Mesendoderm (in vitro differentiated cells): ENCODE data around the gene PER3. TPM values are rescaled to one million over a fixed set of nuclear protein-coding genes. Genes with fewer than 3 reads are reported as not detected.

Source experiments
- DNase-seq: peaks from one replicate; pipeline ENCODE4 v3.0.0; 2013
- H2AK5ac ChIP-seq: 2 replicates; pipeline ENCODE4 v1.6.1; 2013; ENCODE audit warnings: low read length, inconsistent platforms
- H2BK120ac ChIP-seq: 2 replicates; pipeline ENCODE4 v1.6.1; 2013; ENCODE audit warnings: low read depth, mild to moderate bottlenecking, low read length, moderate library complexity, mixed read lengths
- H2BK15ac ChIP-seq: replicated peaks from 2 replicates; pipeline ENCODE4 v1.6.1; 2013; ENCODE audit warnings: low read depth, mild to moderate bottlenecking, moderate library complexity
- H2BK5ac ChIP-seq: 2 replicates; pipeline ENCODE4 v1.6.1; 2013; ENCODE audit warnings: low read length, inconsistent platforms
- H3K18ac ChIP-seq: 2 replicates; pipeline ENCODE4 v1.6.1; 2013; ENCODE audit warnings: mild to moderate bottlenecking, low read length, mixed read lengths
- H3K23ac ChIP-seq: one replicate; pipeline ENCODE4 v1.6.1; 2013; ENCODE audit warnings: low read length
- H3K27ac ChIP-seq: 2 replicates; pipeline ENCODE4 v1.5.1; 2013; ENCODE audit warnings: low read depth, mild to moderate bottlenecking, inconsistent platforms, low read length, moderate library complexity
- H3K27me3 ChIP-seq: 2 replicates; pipeline ENCODE4 v1.6.1; 2013; ENCODE audit warnings: low read length, control low read depth, mild to moderate bottlenecking, inconsistent platforms; ENCODE audit not compliant: insufficient read depth, poor library complexity
- H3K36me3 ChIP-seq: 2 replicates; pipeline ENCODE4 v1.6.1; 2013; ENCODE audit warnings: low read length, inconsistent platforms; ENCODE audit not compliant: control insufficient read depth, insufficient read depth
- H3K4ac ChIP-seq: one replicate; pipeline ENCODE4 v1.6.1; 2013; ENCODE audit warnings: low read depth, mild to moderate bottlenecking, low read length, moderate library complexity
- H3K4me1 ChIP-seq: 2 replicates; pipeline ENCODE4 v1.6.1; 2013; ENCODE audit warnings: low read depth, low read length, inconsistent platforms; ENCODE audit not compliant: control insufficient read depth
- H3K4me2 ChIP-seq: 2 replicates; pipeline ENCODE4 v1.6.1; 2013; ENCODE audit warnings: low read length
- H3K4me3 ChIP-seq: 2 replicates; pipeline ENCODE4 v1.5.1; 2013; ENCODE audit warnings: mild to moderate bottlenecking, low read length
- H3K56ac ChIP-seq: one replicate; pipeline ENCODE4 v1.6.1; 2013; ENCODE audit warnings: low read length
- H3K79me1 ChIP-seq: 2 replicates; pipeline ENCODE4 v1.6.1; 2013; ENCODE audit warnings: low read length, inconsistent platforms
- H3K79me2 ChIP-seq: 2 replicates; pipeline ENCODE4 v1.6.1; 2013; ENCODE audit warnings: mild to moderate bottlenecking, low read length; ENCODE audit not compliant: control insufficient read depth, insufficient read depth
- H3K9ac ChIP-seq: 2 replicates; pipeline ENCODE4 v1.6.1; 2013; ENCODE audit warnings: low read length, inconsistent platforms
- H4K5ac ChIP-seq: one replicate; pipeline ENCODE4 v1.6.1; 2013; ENCODE audit warnings: low read length
- H4K8ac ChIP-seq: one replicate; pipeline ENCODE4 v1.6.1; 2013; ENCODE audit warnings: low read depth, mild to moderate bottlenecking, control low read depth, low read length, moderate library complexity
- WGBS: extraction: QIAGEN DNeasy Blood & Tissue Kit; methylation state at CpG from one replicate; pipeline ENCODE4 v1.1.7; 2013; ENCODE audit warnings: low lambda C conversion rate, missing lambda C conversion rate; ENCODE audit not compliant: insufficient coverage; ENCODE audit errors: extremely low coverage; 5-methylcytosine and 5-hydroxymethylcytosine counted together
- polyA plus RNA-seq, 2 experiments: library from polyadenylated mRNA; stranded (reverse); fragments of 200-250 nt; gene quantifications; one replicate each; pipeline ENCODE4 v1.2.3, GENCODE V29; 2013

PER3 gene
- 2.6 TPM for polyA plus RNA-seq (2013, experiment 1 of 2)
- polyA plus RNA-seq (2013, experiment 2 of 2): 2.6 TPM

DNA sequence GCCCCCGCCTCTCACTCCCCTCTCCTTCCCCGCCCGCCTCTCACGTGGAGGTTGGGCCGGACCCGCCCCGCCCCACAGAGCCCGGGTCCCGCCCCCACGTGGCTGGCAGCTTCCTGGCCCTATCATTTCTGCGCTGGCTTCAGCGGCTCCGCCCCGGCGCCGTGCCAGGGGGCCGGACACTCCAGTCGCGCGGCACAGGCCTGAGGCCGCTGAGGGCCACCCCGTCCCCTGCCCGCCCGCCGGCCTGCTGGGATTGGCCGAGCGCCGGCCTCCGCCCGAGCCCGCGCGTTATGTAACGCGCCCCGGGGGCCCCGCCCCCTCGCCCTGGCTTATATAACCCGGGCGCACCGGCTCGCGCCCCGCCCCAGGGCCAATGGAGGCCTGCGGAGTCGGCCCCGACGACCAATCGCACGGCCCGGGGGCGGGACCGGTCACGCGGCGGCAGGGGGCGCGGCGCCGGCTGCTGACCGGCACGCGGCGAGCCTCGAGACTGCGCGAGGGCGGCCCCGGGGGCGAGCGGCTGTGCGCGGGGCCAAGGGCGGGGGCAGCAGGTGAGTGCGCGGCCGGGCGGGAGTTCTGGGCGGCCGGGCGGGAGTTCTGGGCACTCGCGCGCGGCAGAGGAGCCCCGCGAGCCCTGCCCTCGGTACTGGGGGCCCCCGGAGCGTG is at the start of gene PER3:
Gene PER3, plus strand, starts transcription at position 466 of the 666 bp plus-strand sequence. CDS start 587 bp downstream, outside the sequence.
- no peaks in the 10 kb centered on the region for H3K79me1 ChIP-seq
- peak within 1 kb of the TSS; percentile 15 for H4K8ac ChIP-seq
- H3K79me2 ChIP-seq: no peaks in the 10 kb centered on the region
- H3K56ac ChIP-seq: peak within 1 kb of the TSS; percentile 76
- no peak within 1 kb of the TSS for H3K27ac ChIP-seq
- H2AK5ac ChIP-seq: no peak within 1 kb of the TSS
- H3K4me3 ChIP-seq: peak within 1 kb of the TSS; percentile 36
- no peaks in the 10 kb centered on the region for H3K36me3 ChIP-seq
- H3K9ac ChIP-seq: peak within 1 kb of the TSS; percentile 63
- no peaks in the 10 kb centered on the region for H3K4me1 ChIP-seq
- no peak within 1 kb of the TSS for H2BK120ac ChIP-seq
- WGBS: no CpG with 5 or more reads among the region's 90 CpGs
- H2BK15ac ChIP-seq: no peak within 1 kb of the TSS
- H2BK5ac ChIP-seq: no peak within 1 kb of the TSS
- H3K18ac ChIP-seq: peak within 1 kb of the TSS; percentile 85
- H4K5ac ChIP-seq: no peak within 1 kb of the TSS
- H3K27me3 ChIP-seq: peaks cover 3% of the 10 kb centered on the region
- H3K4ac ChIP-seq: peak within 1 kb of the TSS; percentile 26
- peak within 1 kb of the TSS; percentile 74 for H3K4me2 ChIP-seq
- H3K23ac ChIP-seq: no peak within 1 kb of the TSS
- peak; percentile 98 for DNase-seq

DNA sequence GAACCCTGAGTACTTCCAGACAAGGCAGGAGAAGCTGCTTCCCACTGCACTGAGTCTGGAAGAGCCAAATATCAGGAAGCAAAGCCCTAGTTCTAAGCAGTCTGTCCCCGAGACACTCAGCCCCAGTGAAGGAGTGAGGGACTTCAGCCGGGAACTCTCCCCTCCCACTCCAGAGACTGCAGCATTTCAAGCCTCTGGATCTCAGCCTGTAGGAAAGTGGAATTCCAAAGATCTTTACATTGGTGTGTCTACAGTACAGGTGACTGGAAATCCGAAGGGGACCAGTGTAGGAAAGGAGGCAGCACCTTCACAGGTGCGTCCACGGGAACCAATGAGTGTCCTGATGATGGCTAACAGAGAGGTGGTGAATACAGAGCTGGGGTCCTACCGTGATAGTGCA is 46.0 kb upstream of the PER3 start:
- no peak overlapping the region for H3K4ac ChIP-seq
- H3K4me1 ChIP-seq: no peaks in the 10 kb centered on the region
- H3K27me3 ChIP-seq: no peaks in the 10 kb centered on the region
- no peaks in the 10 kb centered on the region for H3K79me2 ChIP-seq
- H3K4me3 ChIP-seq: no peak overlapping the region
- no peaks in the 10 kb centered on the region for H3K79me1 ChIP-seq
- no peak for DNase-seq
- no peak overlapping the region for H2AK5ac ChIP-seq
- H3K4me2 ChIP-seq: no peak overlapping the region
- no peak overlapping the region for H4K5ac ChIP-seq
- H2BK15ac ChIP-seq: no peak overlapping the region
- WGBS: no CpG with 5 or more reads among the region's 6 CpGs
- no peak overlapping the region for H3K18ac ChIP-seq
- no peak overlapping the region for H3K56ac ChIP-seq
- H3K27ac ChIP-seq: no peak overlapping the region
- no peak overlapping the region for H3K23ac ChIP-seq
- no peak overlapping the region for H3K9ac ChIP-seq
- H2BK120ac ChIP-seq: no peak overlapping the region
- H3K36me3 ChIP-seq: peaks cover 3% of the 10 kb centered on the region
- H2BK5ac ChIP-seq: no peak overlapping the region
- H4K8ac ChIP-seq: no peak overlapping the region

DNA sequence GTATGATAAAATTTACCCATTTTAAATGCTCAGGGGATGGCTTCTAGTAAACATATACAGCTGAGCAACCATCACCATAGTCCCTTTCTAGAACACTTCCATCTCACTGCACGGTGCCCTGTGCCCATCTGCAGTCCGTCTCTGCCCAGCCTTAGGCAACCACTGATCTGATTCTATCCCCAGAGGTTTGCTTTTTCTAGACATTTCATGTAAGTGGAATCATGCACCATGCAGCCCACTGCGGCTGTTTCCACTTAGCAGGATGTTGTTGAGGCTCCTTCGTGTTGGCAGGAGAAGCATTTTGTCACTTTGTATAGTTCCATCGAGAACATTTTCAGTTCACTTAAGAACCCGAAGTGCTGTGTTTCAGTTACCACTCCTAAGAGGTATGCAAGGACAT is 40.7 kb upstream of the PER3 start:
- Histone ChIP-seq H2BK120ac (no peak overlapping the region), H3K9ac (no peak overlapping the region), H2BK15ac (no peak overlapping the region), H3K18ac (no peak overlapping the region), H3K23ac (no peak overlapping the region), H2AK5ac (no peak overlapping the region), H3K79me2 (no peaks in the 10 kb centered on the region), H3K79me1 (no peaks in the 10 kb centered on the region), H3K36me3 (peaks cover 3% of the 10 kb centered on the region), H2BK5ac (no peak overlapping the region), H4K8ac (no peak overlapping the region), H4K5ac (no peak overlapping the region), H3K27me3 (no peaks in the 10 kb centered on the region), H3K27ac (no peak overlapping the region), H3K4me1 (no peaks in the 10 kb centered on the region), H3K4me3 (no peak overlapping the region), H3K56ac (no peak overlapping the region), H3K4me2 (no peak overlapping the region), H3K4ac (no peak overlapping the region)
- DNase-seq: no peak
- WGBS: no CpG with 5 or more reads among the region's 6 CpGs

DNA sequence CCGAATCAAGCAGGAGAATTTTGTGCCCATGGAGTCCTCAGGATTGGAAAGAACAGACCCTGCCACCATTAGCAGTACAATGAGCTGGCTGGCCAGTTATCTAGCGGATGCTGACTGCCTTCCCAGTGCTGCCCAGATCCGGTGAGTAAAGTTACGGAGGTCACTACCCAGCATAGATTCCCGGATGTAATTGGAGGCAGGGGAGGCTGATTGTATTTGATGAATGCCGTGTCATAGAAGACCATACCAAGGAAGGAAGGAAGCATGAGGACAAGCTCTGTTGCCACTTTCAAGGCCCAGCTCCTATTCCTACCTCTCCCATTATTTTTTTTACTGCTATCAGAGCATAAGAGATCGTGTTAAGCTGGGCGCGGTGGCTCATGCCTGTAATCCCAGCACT is 39.2 kb upstream of the PER3 start:
- no peaks in the 10 kb centered on the region for H3K4me1 ChIP-seq
- no peak overlapping the region for H3K9ac ChIP-seq
- H3K18ac ChIP-seq: no peak overlapping the region
- H3K4me2 ChIP-seq: no peak overlapping the region
- H2BK120ac ChIP-seq: no peak overlapping the region
- H4K5ac ChIP-seq: no peak overlapping the region
- no peak overlapping the region for H2AK5ac ChIP-seq
- no peak overlapping the region for H3K4ac ChIP-seq
- no CpG with 5 or more reads among the region's 9 CpGs for WGBS
- peaks cover 1% of the 10 kb centered on the region for H3K36me3 ChIP-seq
- no peak overlapping the region for H3K4me3 ChIP-seq
- no peaks in the 10 kb centered on the region for H3K79me1 ChIP-seq
- H4K8ac ChIP-seq: no peak overlapping the region
- no peak for DNase-seq
- H2BK15ac ChIP-seq: no peak overlapping the region
- no peak overlapping the region for H3K56ac ChIP-seq
- no peak overlapping the region for H3K27ac ChIP-seq
- no peaks in the 10 kb centered on the region for H3K27me3 ChIP-seq
- H3K23ac ChIP-seq: no peak overlapping the region
- no peaks in the 10 kb centered on the region for H3K79me2 ChIP-seq
- H2BK5ac ChIP-seq: no peak overlapping the region

DNA sequence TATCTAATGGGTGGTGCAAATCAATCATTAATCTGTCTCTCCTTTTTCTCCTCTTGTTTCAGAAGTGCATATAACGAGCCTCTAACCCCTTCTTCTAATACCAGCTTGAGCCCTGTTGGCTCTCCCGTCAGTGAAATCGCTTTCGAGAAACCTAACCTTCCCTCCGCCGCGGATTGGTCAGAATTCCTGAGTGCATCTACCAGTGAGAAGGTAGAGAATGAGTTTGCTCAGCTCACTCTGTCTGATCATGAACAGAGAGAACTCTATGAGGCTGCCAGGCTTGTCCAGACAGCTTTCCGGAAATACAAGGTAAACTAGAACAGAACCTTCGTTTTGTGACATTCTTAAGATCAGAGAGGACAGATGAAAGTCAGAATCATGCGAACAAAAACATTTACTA is 38.3 kb upstream of the PER3 start:
- Histone ChIP-seq H3K36me3 (peaks cover 1% of the 10 kb centered on the region), H3K79me2 (no peaks in the 10 kb centered on the region), H4K8ac (no peak overlapping the region), H3K27me3 (no peaks in the 10 kb centered on the region), H2BK120ac (no peak overlapping the region), H3K4me3 (no peak overlapping the region), H3K9ac (no peak overlapping the region), H3K4ac (no peak overlapping the region), H3K18ac (no peak overlapping the region), H3K4me1 (no peaks in the 10 kb centered on the region), H4K5ac (no peak overlapping the region), H3K27ac (no peak overlapping the region), H2BK5ac (no peak overlapping the region), H2BK15ac (no peak overlapping the region), H3K23ac (no peak overlapping the region), H2AK5ac (no peak overlapping the region), H3K79me1 (no peaks in the 10 kb centered on the region), H3K4me2 (no peak overlapping the region), H3K56ac (no peak overlapping the region)
- no CpG with 5 or more reads among the region's 10 CpGs for WGBS
- no peak for DNase-seq

DNA sequence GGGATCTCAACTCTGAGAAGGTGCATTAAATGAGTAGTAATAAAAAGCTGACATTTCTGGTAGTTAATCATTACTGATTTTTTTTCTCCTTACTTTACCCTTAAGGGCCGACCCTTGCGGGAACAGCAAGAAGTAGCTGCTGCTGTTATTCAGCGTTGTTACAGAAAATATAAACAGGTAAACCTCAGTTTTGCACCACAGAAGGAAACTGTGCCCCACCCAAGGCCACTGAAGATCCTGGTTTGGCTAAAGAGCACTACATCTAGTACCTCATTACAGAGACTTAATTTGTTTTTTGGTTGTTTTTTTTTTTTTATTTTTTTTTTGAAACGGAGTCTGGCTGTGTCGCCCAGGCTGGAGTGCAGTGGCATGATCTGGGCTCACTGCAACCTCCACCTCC is 36.5 kb upstream of the PER3 start:
- no peak overlapping the region for H3K27ac ChIP-seq
- H2BK5ac ChIP-seq: no peak overlapping the region
- no peak for DNase-seq
- WGBS: no CpG with 5 or more reads among the region's 5 CpGs
- no peak overlapping the region for H4K5ac ChIP-seq
- H3K79me2 ChIP-seq: no peaks in the 10 kb centered on the region
- no peak overlapping the region for H3K18ac ChIP-seq
- H3K9ac ChIP-seq: no peak overlapping the region
- H2AK5ac ChIP-seq: no peak overlapping the region
- H2BK120ac ChIP-seq: no peak overlapping the region
- H4K8ac ChIP-seq: no peak overlapping the region
- H3K79me1 ChIP-seq: no peaks in the 10 kb centered on the region
- no peak overlapping the region for H2BK15ac ChIP-seq
- H3K4me2 ChIP-seq: no peak overlapping the region
- no peaks in the 10 kb centered on the region for H3K27me3 ChIP-seq
- H3K36me3 ChIP-seq: peaks cover 1% of the 10 kb centered on the region
- H3K4me1 ChIP-seq: no peaks in the 10 kb centered on the region
- H3K4me3 ChIP-seq: no peak overlapping the region
- H3K4ac ChIP-seq: no peak overlapping the region
- H3K23ac ChIP-seq: no peak overlapping the region
- H3K56ac ChIP-seq: no peak overlapping the region
